Esophagus squamous epithelium (tissue), 5 donors: ENCODE results near the gene SCAMP2. TPM values are rescaled to one million over a fixed set of nuclear protein-coding genes. Genes with fewer than 3 reads are reported as not detected.

Source experiments
- DNase-seq: peaks from one replicate; lab custom pipeline; 2025; lab: John Stamatoyannopoulos, UW
- H3K27ac ChIP-seq, 4 donors: fragments of 200-600 bp; sonication (generic); one replicate each; pipeline ENCODE4 v1.5.1; 2016 to 2019; ENCODE audit warnings: mild to moderate bottlenecking in 1 of 4
- H3K27me3 ChIP-seq, 4 donors: fragments of 200-600 bp; sonication (generic); 1 replicate in 3 of 4; 2 replicates in 1 of 4; pipeline versions ENCODE4 v1.5.1 to v1.6.0; 2017 to 2021; ENCODE audit warnings: antibody characterized with exemption in 1 of 4
- H3K36me3 ChIP-seq, 3 donors: fragments of 200-600 bp; sonication (generic); one replicate each; pipeline ENCODE4 v1.5.1; 2016 to 2019
- H3K4me1 ChIP-seq, 3 donors: fragments of 200-600 bp; sonication (generic); one replicate each; pipeline ENCODE4 v1.5.1; 2017 to 2019
- H3K4me3 ChIP-seq, 4 donors: fragments of 200-600 bp; sonication (generic); 1 replicate in 3 of 4; 2 replicates in 1 of 4; pipeline ENCODE4 v1.5.1; 2016 to 2019; ENCODE audit warnings: mild to moderate bottlenecking in 2 of 4, moderate library complexity in 1 of 4
- H3K9me3 ChIP-seq, 3 donors: fragments of 200-600 bp; sonication (generic); one replicate each; pipeline ENCODE4 v1.5.1; 2016 to 2019
- POLR2A ChIP-seq, 4 donors: fragments of 450-650 bp; IDR thresholded peaks; one replicate each; pipeline ENCODE4 v1.6.1; 2017; ENCODE audit warnings: antibody characterized with exemption in 4 of 4, mild to moderate bottlenecking in 4 of 4, moderate library complexity in 3 of 4
- WGBS, 2 donors: methylation state at CpG; one replicate each; pipeline ENCODE4 v1.1.5; 2018; 5-methylcytosine and 5-hydroxymethylcytosine counted together
- intact Hi-C: fragments of 100-400 bp; cut with DNase I; formaldehyde crosslinking; loops from one replicate; pipeline ENCODE4 v1.15.0; 2022
- total RNA-seq, 4 donors: library from RNA; depleted of rRNA; stranded (reverse); fragments of >200 nt; gene quantifications; one replicate each; pipeline ENCODE4 v1.1.0, GENCODE V29; 2016
- TF ChIP-seq, protein P1 (sequence below), 6 experiments: fragments of 450-650 bp in 4 of 6; fragments of 200-600 bp in 2 of 6; sonication (generic) in 2 of 6; IDR thresholded peaks; one replicate each; pipeline ENCODE4 v1.5.1; 2016 to 2019; ENCODE audit warnings: antibody characterized with exemption in 6 of 6, mild to moderate bottlenecking in 4 of 6, moderate library complexity in 4 of 6
- donor health status: DM: yes; HTN: yes; CAD: no.

SCAMP2 gene
- total RNA-seq, 4 donors from 2014 or later, result 65.8 to 131 (median 88.7) TPM

DNA sequence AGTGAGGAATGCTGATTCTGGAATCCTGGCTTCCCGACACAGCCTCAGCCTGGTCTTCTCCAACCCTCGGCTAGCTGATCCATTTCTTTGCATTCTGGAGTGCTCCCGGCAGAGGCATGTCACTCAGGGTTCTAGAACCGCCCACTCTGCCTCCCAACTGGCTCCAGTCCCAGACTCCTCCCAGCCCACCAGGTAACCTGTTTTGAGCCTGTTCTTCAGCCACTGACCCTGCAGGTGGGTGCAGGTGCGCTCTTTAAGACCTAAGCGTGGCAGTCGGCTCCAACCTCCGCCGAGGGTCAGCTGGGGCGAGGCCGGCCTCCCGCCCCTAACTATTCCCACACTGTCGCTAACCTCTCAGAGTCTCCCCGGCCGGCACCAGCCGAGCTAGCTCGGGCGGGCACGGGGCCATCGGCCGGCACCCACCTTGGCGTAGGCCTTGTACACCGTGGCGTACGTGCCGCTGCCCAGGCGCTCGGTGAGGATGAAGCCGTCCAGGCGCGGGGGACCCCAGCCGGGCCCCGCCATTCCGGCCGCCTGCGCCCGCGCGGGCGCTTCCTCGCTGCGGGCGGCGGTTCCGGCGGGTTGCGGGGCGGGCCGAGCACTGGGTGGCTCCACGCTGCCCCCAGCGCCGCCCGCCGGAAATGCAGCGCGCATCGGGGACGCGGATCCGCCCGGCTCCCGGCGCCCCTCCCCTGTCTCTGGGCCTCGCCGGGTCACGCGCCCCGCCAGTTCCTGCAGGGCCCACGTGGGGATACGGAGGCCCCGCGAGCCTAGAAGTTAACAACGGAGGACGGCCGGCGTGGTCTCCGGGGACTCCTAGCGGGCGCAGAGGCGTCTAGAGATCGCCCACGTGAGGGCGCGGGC is 30.4 kb downstream of the SCAMP2 start, which contains the start of gene ULK3:
Gene ULK3, minus strand, starts transcription at position 576 of the 864 bp plus-strand sequence. Its CDS starts 51 bp downstream, at position 525.
- H3K27ac ChIP-seq, result peak within 1 kb of the TSS; percentile 93 to 98 (median 96)
- intact Hi-C loops, result no loop called here
- H3K4me1 ChIP-seq, result peaks cover 19 to 62% (median 27%) of the 10 kb centered on the region in 3 donors
- peak within 1 kb of the TSS; percentile 78 to 98 (median 92) for H3K4me3 ChIP-seq
- no peaks in the 10 kb centered on the region for H3K27me3 ChIP-seq
- H3K36me3 ChIP-seq, result peaks cover 8 to 82% (median 15%) of the 10 kb centered on the region in 3 donors
- TF ChIP-seq, protein P1, sequence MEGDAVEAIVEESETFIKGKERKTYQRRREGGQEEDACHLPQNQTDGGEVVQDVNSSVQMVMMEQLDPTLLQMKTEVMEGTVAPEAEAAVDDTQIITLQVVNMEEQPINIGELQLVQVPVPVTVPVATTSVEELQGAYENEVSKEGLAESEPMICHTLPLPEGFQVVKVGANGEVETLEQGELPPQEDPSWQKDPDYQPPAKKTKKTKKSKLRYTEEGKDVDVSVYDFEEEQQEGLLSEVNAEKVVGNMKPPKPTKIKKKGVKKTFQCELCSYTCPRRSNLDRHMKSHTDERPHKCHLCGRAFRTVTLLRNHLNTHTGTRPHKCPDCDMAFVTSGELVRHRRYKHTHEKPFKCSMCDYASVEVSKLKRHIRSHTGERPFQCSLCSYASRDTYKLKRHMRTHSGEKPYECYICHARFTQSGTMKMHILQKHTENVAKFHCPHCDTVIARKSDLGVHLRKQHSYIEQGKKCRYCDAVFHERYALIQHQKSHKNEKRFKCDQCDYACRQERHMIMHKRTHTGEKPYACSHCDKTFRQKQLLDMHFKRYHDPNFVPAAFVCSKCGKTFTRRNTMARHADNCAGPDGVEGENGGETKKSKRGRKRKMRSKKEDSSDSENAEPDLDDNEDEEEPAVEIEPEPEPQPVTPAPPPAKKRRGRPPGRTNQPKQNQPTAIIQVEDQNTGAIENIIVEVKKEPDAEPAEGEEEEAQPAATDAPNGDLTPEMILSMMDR (IDR thresholded peaks at IDR 0.05), result peak; percentile 37 to 96 (median 84)
- TF ChIP-seq POLR2A (IDR thresholded peaks at IDR 0.05), result peak in 2 of 4 donors; percentile 67 to 72
- 0 to 9% methylated on average over 4 to 6 of the region's 84 CpGs for WGBS, 2 donors
- DNase-seq, result peak; percentile 62
- H3K9me3 ChIP-seq, result no peaks in the 10 kb centered on the region

DNA sequence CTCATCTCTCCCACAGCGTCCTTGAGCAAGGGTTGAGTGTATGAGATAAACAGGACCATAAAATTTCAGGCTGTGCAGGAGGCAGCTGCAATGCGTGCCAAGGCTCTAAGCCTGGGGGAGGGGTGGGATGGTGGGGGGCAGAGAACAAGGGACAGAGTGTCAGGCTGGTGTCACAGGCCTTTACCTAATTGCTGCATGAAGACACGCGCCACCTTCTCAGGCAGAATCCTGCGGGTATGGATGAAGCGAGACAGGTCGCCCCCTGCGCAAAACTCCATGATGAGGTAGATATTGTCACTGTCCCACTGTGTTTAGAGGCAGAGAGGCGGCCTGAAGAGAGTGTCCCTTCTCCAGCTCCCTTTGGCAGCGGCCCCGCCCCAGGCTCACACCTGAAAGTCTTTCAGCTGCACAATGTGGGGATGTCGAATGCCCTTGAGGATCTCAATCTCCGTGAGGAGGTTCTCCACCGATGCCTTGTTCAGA is 31.2 kb downstream of the SCAMP2 start:
- Histone ChIP-seq H3K27ac (peak overlapping the region; percentile 93 to 98 (median 96)), H3K27me3 (no peaks in the 10 kb centered on the region), H3K4me3 (peak overlapping the region; percentile 78 to 98 (median 92)), H3K4me1 (peaks cover 19 to 55% (median 27%) of the 10 kb centered on the region in 3 donors), H3K36me3 (peaks cover 6 to 82% (median 16%) of the 10 kb centered on the region in 3 donors), H3K9me3 (no peaks in the 10 kb centered on the region)
- intact Hi-C loops, result no loop called here
- no peak for DNase-seq
- WGBS, 2 donors, result 77 to 81% methylated on average over 10 to 11 of the region's 14 CpGs
- TF ChIP-seq, protein P1 (IDR thresholded peaks at IDR 0.05), result no peak
- no peak for TF ChIP-seq POLR2A (IDR thresholded peaks at IDR 0.05)

- no peak for DNase-seq
- Histone ChIP-seq H3K27ac (peak overlapping the region in 2 of 4 donors; percentile 97 to 98), H3K4me1 (peaks cover 19 to 55% (median 27%) of the 10 kb centered on the region in 3 donors), H3K36me3 (peaks cover 10 to 83% (median 25%) of the 10 kb centered on the region in 3 donors), H3K27me3 (no peaks in the 10 kb centered on the region), H3K9me3 (no peaks in the 10 kb centered on the region), H3K4me3 (peak overlapping the region in 2 of 4 donors; percentile 91 to 98)
- WGBS, 2 donors, result 87 to 96% methylated on average over 6 to 8 of the region's 9 CpGs
- intact Hi-C loops, result no loop called here
- TF ChIP-seq, protein P1 (IDR thresholded peaks at IDR 0.05), result no peak
- no peak for TF ChIP-seq POLR2A (IDR thresholded peaks at IDR 0.05)
Observed at GRCh38 chr15:74840851-74841775, 32.1 kb downstream of the SCAMP2 start.

DNA sequence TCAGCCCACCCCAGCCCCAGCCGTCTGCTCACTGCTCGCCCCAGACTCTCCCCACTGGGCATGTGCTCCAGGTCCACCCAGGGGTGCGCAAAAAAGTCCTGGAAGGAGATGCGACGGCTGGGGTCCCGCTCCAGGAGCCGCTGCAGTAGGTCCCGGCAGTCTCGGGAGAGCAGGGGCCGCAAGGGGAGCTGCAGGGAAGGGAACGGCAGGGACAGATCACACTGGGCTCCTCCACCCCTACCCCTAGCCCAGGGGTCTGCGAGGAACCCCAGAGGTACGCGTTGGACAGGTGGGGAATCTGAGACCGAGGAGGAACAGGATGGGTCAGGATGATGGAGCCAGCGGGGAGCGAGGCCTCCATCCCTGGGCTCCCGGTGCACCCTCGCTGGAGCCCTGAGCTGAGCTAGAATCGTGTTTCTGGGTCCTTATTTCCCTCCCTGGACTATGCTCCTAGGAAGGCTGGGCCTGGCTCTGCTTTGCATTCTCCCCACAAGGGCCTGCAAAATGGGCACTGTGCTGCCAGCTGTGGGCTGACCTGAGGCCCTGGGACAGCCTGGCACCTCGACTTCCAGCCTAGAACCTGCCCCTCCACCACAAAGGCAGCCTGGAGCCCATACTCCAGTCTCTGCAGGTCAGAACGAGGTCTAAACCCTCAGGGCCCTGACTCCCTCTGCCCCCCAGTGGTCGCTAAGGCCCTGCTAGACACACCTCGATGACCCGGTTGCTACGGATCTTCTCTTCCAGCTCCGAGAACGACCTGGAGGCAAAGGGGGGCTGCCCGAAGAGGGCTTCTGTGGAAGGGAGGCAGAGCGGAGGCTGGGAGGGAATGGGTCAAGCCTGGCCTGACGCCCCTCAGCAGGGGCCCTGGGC is 33.4 kb downstream of the SCAMP2 start:
- Histone ChIP-seq H3K4me3 (no peak overlapping the region), H3K36me3 (peaks cover 10 to 76% (median 20%) of the 10 kb centered on the region in 3 donors), H3K4me1 (peaks cover 19 to 44% (median 27%) of the 10 kb centered on the region in 3 donors), H3K9me3 (no peaks in the 10 kb centered on the region), H3K27ac (no peak overlapping the region), H3K27me3 (no peaks in the 10 kb centered on the region)
- intact Hi-C loops, result no loop called here
- DNase-seq, result no peak
- TF ChIP-seq POLR2A (IDR thresholded peaks at IDR 0.05), result no peak
- TF ChIP-seq, protein P1 (IDR thresholded peaks at IDR 0.05), result no peak
- WGBS, 2 donors, result 83 to 95% methylated on average over 2 to 4 of the region's 31 CpGs
